GM12878 (cell line): ENCODE measurements around the gene LIN52. TPM values are rescaled to one million over a fixed set of nuclear protein-coding genes. Genes with fewer than 3 reads are reported as not detected.

ENCODE experiments used
- ATAC-seq: fragments of 200-7000 bp; cut with Tn5 transposase; 3 replicates; pipeline ENCODE4 v1.9.1; 2020; ENCODE audit warnings: mild to moderate bottlenecking, moderate library complexity
- BruUV-seq: library from RNA; stranded (reverse); fragments of 400-500 nt; replicated peaks from 2 replicates; lab custom pipeline; 2021; lab: Mats Ljungman, UMichigan
- CTCF ChIA-PET: fragments of 300-600 bp; sonication (Branson Sonifier 250); formaldehyde crosslinking; extraction: SDS; loops from one replicate; lab custom pipeline; 2021; ENCODE audit warnings: inconsistent platforms; lab: Yijun Ruan, JAX
- POLR2A ChIA-PET: fragments of 350-600 bp; formaldehyde crosslinking; extraction: SDS; loops from one replicate; lab custom pipeline; 2021; ENCODE audit warnings: inconsistent platforms; lab: Charles Lee
- RAD21 ChIA-PET: fragments of 300-600 bp; sonication (Branson Sonifier 250); formaldehyde crosslinking; loops from one replicate; lab custom pipeline; 2023; ENCODE audit warnings: antibody characterized with exemption; ENCODE audit not compliant: unreplicated experiment; lab: Charles Lee
- SMC1A ChIA-PET: fragments of 300-600 bp; sonication (Branson Sonifier 250); formaldehyde crosslinking; loops from one replicate; lab custom pipeline; 2023; ENCODE audit not compliant: unreplicated experiment, uncharacterized antibody; lab: Charles Lee
- DNase-seq: peaks from one replicate; pipeline ENCODE4 v3.0.0-alpha.2; 2011; ENCODE audit warnings: low read depth, low spot score
- FAIRE-seq: peaks from 3 replicates; lab custom pipeline; 2011; peaks lifted over from hg19 to GRCh38; lab: Jason Lieb, UNC
- H2AFZ ChIP-seq: 2 replicates; pipeline ENCODE4 v1.6.0; 2011; ENCODE audit warnings: low read depth, low read length, control low read depth; ENCODE audit not compliant: control insufficient read depth
- H3K27ac ChIP-seq: 2 replicates; pipeline ENCODE4 v1.5.1; 2011; ENCODE audit warnings: control low read depth; ENCODE audit not compliant: control insufficient read depth, insufficient read depth
- H3K27me3 ChIP-seq, 2 experiments: replicated peaks in 1 of 2; 2 replicates each; pipeline versions ENCODE4 v1.6.0 to v1.6.1; 2011; ENCODE audit warnings: low read length in 1 of 2; ENCODE audit not compliant: control insufficient read depth in 2 of 2, insufficient read depth in 2 of 2
- H3K36me3 ChIP-seq, 2 experiments: 2 replicates each; pipeline ENCODE4 v1.5.1; 2011; ENCODE audit warnings: low read length in 1 of 2; ENCODE audit not compliant: control insufficient read depth in 2 of 2, insufficient read depth in 2 of 2
- H3K4me1 ChIP-seq: 2 replicates; pipeline ENCODE4 v1.6.1; 2011; ENCODE audit warnings: mild to moderate bottlenecking, low read length, moderate library complexity, mixed read lengths; ENCODE audit not compliant: control insufficient read depth, insufficient read depth
- H3K4me2 ChIP-seq: 2 replicates; pipeline ENCODE4 v1.6.0; 2011; ENCODE audit warnings: control low read depth; ENCODE audit not compliant: control insufficient read depth, insufficient read depth
- H3K4me3 ChIP-seq: fragments of 200-600 bp; sonication (generic); 2 replicates; pipeline ENCODE4 v1.5.1; 2016
- H3K79me2 ChIP-seq: 2 replicates; pipeline ENCODE4 v1.6.0; 2011; ENCODE audit warnings: low read length; ENCODE audit not compliant: control insufficient read depth, insufficient read depth
- H3K9ac ChIP-seq: 2 replicates; pipeline ENCODE4 v1.8.0; 2011; ENCODE audit warnings: low read length, control low read depth, mixed read lengths; ENCODE audit not compliant: control insufficient read depth, insufficient read depth
- H3K9me3 ChIP-seq: replicated peaks from 3 replicates; pipeline ENCODE4 v1.5.1; 2011; ENCODE audit warnings: mild to moderate bottlenecking, low read length; ENCODE audit not compliant: control insufficient read depth, insufficient read depth
- H4K20me1 ChIP-seq: 2 replicates; pipeline ENCODE4 v1.6.0; 2011; ENCODE audit not compliant: control insufficient read depth, insufficient read depth
- BMI1 ChIP-seq: fragments of 450-650 bp; IDR thresholded peaks from 2 replicates; pipeline ENCODE4 v1.6.1; 2016; ENCODE audit warnings: mild to moderate bottlenecking, moderate library complexity, borderline replicate concordance
- EZH2 ChIP-seq: IDR thresholded peaks from 2 replicates; pipeline ENCODE4 v1.6.1; 2012; ENCODE audit warnings: low read depth, mild to moderate bottlenecking, control low read depth, inconsistent platforms, low read length, borderline replicate concordance; ENCODE audit not compliant: control insufficient read depth
- FOS ChIP-seq: IDR thresholded peaks from 3 replicates; pipeline ENCODE4 v1.6.1; 2011; ENCODE audit warnings: borderline replicate concordance; ENCODE audit not compliant: insufficient read length; ENCODE audit errors: extremely low read depth
- GABPA ChIP-seq: IDR thresholded peaks from 2 replicates; pipeline ENCODE4 v1.6.1; 2014; ENCODE audit warnings: antibody characterized with exemption, low read depth, mild to moderate bottlenecking, inconsistent platforms
- HDAC2 ChIP-seq: fragments of 200-600 bp; sonication (generic); IDR thresholded peaks from 2 replicates; pipeline ENCODE4 v1.6.1; 2017
- HDAC6 ChIP-seq: fragments of 200-600 bp; sonication (generic); IDR thresholded peaks from one replicate; pipeline ENCODE4 v1.8.0; 2017; ENCODE audit warnings: antibody characterized with exemption; ENCODE audit not compliant: unreplicated experiment
- IKZF2 ChIP-seq, 2 experiments: fragments of 450-650 bp; IDR thresholded peaks; 2 replicates each; pipeline ENCODE4 v1.6.1; 2017; ENCODE audit warnings: mild to moderate bottlenecking in 2 of 2, moderate library complexity in 2 of 2
- NRF1 ChIP-seq: conservative IDR thresholded peaks from 2 replicates; pipeline ENCODE4 v1.6.1; 2011; ENCODE audit warnings: mild to moderate bottlenecking, low read depth, low read length, improper control_type of control experiment
- RUNX3 ChIP-seq: IDR thresholded peaks from 2 replicates; pipeline ENCODE4 v1.6.1; 2012; ENCODE audit warnings: low read length, inconsistent platforms
- TAF1 ChIP-seq: IDR thresholded peaks from 2 replicates; pipeline ENCODE4 v1.6.1; 2011; ENCODE audit warnings: mild to moderate bottlenecking, low read depth, low read length, borderline replicate concordance
- ZNF207 ChIP-seq: fragments of 450-650 bp; IDR thresholded peaks from 2 replicates; pipeline ENCODE4 v1.6.1; 2014; ENCODE audit warnings: antibody characterized with exemption, mild to moderate bottlenecking, borderline replicate concordance
- WGBS: methylation state at CpG from one replicate; pipeline ENCODE4 v1.1.6; 2016; ENCODE audit warnings: low lambda C conversion rate; ENCODE audit not compliant: insufficient replicate concordance, insufficient coverage; ENCODE audit errors: missing lambda C conversion rate; 5-methylcytosine and 5-hydroxymethylcytosine counted together
- in situ Hi-C: fragments of 300-500 bp; cut with MboI; formaldehyde crosslinking; loops from 9 replicates; pipeline ENCODE4 v1.14.3; 2018; ENCODE audit warnings: mixed read lengths
- intact Hi-C: fragments of 100-400 bp; cut with micrococcal nuclease; formaldehyde crosslinking; loops from one replicate; pipeline ENCODE4 v1.14.2; 2022; ENCODE audit not compliant: unreplicated experiment
- polyA plus RNA-seq, 11 experiments: library from polyadenylated mRNA; depleted of rRNA in 4 of 11; unstranded in 6 of 11; stranded (reverse) in 5 of 11; fragments of >200 nt; fragmentation: Nextera tagmentation in 4 of 11; fragmentation: Illumina TruSeq in 1 of 11; extraction: Ambion mirVana in 4 of 11; extraction: Trizol in 1 of 11; gene quantifications; 1 replicate in 1 of 11; 2 replicates in 10 of 11; pipeline versions ENCODE4 v1.2.1 to v1.2.3, GENCODE V29; 2011 to 2016; ENCODE audit warnings: inconsistent platforms in 2 of 11, missing spikeins in 2 of 11, low read depth in 1 of 11
- total RNA-seq, 4 experiments: library from RNA; depleted of rRNA in 3 of 4; stranded (reverse); fragments of >200 nt in 3 of 4; fragmentation: Illumina TruSeq in 1 of 4; extraction: Trizol in 1 of 4; gene quantifications; 2 replicates each; pipeline versions ENCODE4 v1.2.1 to v1.2.3, GENCODE V29; 2013 to 2021
- TF ChIP-seq, protein P1 (sequence below): fragments of 450-650 bp; formaldehyde crosslinking; IDR thresholded peaks from 2 replicates; pipeline ENCODE4 v1.4.0; 2020; ENCODE audit warnings: mild to moderate bottlenecking, moderate library complexity
- TF ChIP-seq, protein P2 (sequence below): IDR thresholded peaks from 2 replicates; pipeline ENCODE4 v1.6.1; 2011; ENCODE audit warnings: borderline replicate concordance, low read depth, mild to moderate bottlenecking, moderate library complexity, mixed read lengths, low read length; ENCODE audit not compliant: insufficient read depth; ENCODE audit errors: extremely low read length
- TF ChIP-seq, protein P3 (sequence below): fragments of 450-650 bp; IDR thresholded peaks from 2 replicates; pipeline ENCODE4 v1.6.1; 2016; ENCODE audit warnings: mild to moderate bottlenecking

Gene LIN52
- total and polyA plus RNA-seq, 10 of the 15 experiments (the other 5 are each of a cell fraction or from before 2014, with no cell fraction given), result 13.3 to 30.9 (median 19.9) TPM

DNA sequence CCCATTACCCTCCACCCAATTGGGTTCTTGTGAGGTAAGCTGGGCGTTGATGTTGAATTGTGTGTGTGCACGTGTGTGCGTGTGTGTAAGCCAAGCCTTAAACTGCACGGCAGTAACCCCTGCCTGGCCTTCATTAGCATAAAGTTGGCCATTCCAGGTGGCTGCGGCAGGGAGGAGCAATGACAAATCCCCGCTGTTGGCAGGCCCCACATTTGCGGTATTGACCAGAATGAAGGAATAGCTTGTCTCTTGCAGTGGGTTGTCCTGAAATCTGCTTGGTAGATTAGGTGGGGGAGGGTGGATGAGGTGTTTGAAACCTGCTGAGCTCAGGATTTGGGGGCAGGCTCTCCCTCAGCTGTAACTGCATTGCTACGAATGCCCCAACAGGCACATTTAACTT lies 161.8 kb downstream of the LIN52 start:
- no TSS peak for BruUV-seq
- TF ChIP-seq, protein P1, sequence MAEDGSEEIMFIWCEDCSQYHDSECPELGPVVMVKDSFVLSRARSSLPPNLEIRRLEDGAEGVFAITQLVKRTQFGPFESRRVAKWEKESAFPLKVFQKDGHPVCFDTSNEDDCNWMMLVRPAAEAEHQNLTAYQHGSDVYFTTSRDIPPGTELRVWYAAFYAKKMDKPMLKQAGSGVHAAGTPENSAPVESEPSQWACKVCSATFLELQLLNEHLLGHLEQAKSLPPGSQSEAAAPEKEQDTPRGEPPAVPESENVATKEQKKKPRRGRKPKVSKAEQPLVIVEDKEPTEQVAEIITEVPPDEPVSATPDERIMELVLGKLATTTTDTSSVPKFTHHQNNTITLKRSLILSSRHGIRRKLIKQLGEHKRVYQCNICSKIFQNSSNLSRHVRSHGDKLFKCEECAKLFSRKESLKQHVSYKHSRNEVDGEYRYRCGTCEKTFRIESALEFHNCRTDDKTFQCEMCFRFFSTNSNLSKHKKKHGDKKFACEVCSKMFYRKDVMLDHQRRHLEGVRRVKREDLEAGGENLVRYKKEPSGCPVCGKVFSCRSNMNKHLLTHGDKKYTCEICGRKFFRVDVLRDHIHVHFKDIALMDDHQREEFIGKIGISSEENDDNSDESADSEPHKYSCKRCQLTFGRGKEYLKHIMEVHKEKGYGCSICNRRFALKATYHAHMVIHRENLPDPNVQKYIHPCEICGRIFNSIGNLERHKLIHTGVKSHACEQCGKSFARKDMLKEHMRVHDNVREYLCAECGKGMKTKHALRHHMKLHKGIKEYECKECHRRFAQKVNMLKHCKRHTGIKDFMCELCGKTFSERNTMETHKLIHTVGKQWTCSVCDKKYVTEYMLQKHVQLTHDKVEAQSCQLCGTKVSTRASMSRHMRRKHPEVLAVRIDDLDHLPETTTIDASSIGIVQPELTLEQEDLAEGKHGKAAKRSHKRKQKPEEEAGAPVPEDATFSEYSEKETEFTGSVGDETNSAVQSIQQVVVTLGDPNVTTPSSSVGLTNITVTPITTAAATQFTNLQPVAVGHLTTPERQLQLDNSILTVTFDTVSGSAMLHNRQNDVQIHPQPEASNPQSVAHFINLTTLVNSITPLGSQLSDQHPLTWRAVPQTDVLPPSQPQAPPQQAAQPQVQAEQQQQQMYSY (CRISPR knock-in tag), result no peak
- TF ChIP-seq FOS (no peak), BMI1 (no peak), ZNF207 (no peak), IKZF2 (IDR thresholded peaks at IDR 0.05) (no peak), RUNX3 (no peak), GABPA (no peak), NRF1 (no peak), HDAC6 (no peak), EZH2 (no peak), HDAC2 (no peak), TAF1 (no peak)
- TF ChIP-seq, protein P2, sequence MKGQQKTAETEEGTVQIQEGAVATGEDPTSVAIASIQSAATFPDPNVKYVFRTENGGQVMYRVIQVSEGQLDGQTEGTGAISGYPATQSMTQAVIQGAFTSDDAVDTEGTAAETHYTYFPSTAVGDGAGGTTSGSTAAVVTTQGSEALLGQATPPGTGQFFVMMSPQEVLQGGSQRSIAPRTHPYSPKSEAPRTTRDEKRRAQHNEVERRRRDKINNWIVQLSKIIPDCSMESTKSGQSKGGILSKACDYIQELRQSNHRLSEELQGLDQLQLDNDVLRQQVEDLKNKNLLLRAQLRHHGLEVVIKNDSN, result no peak
- TF ChIP-seq, protein P3, sequence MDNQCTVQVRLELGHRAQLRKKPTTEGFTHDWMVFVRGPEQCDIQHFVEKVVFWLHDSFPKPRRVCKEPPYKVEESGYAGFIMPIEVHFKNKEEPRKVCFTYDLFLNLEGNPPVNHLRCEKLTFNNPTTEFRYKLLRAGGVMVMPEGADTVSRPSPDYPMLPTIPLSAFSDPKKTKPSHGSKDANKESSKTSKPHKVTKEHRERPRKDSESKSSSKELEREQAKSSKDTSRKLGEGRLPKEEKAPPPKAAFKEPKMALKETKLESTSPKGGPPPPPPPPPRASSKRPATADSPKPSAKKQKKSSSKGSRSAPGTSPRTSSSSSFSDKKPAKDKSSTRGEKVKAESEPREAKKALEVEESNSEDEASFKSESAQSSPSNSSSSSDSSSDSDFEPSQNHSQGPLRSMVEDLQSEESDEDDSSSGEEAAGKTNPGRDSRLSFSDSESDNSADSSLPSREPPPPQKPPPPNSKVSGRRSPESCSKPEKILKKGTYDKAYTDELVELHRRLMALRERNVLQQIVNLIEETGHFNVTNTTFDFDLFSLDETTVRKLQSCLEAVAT, result no peak
- in situ Hi-C loops, result no loop called here
- Histone ChIP-seq H2AFZ (no peak overlapping the region), H3K9me3 (no peaks in the 10 kb centered on the region), H3K27ac (no peak overlapping the region), H4K20me1 (no peaks in the 10 kb centered on the region), H3K27me3 (peaks cover 10 to 12% of the 10 kb centered on the region in 2 experiments), H3K9ac (no peak overlapping the region), H3K79me2 (no peaks in the 10 kb centered on the region), H3K4me2 (no peak overlapping the region), H3K4me3 (no peak overlapping the region), H3K4me1 (no peaks in the 10 kb centered on the region), H3K36me3 (no peaks in the 10 kb centered on the region)
- ChIA-PET CTCF (interaction anchor here (0.6 to 2.4 kb wide), 7 partner anchors 8 to 135 kb away, joined by 3 to 8 read pairs (median 4); no protein-coding TSS in a partner anchor), RAD21 (no interaction called here), POLR2A (no interaction called here), SMC1A (interaction anchor here (0.6 to 1.0 kb wide), 2 partner anchors 36 to 316 kb away, joined by 3 to 4 read pairs; no protein-coding TSS in a partner anchor)
- 58% methylated on average over 8 of the region's 8 CpGs for WGBS
- intact Hi-C loops, result no loop called here
- FAIRE-seq (no peak), DNase-seq (no peak), ATAC-seq (no peak)
